Measurements from ENCODE around the gene JMJD8. TPM values are rescaled to one million over a fixed set of nuclear protein-coding genes. Genes with fewer than 3 reads are reported as not detected.

Gene JMJD8
- total RNA-seq, 1 donor from 2014 or later, result 63.3 TPM

DNA sequence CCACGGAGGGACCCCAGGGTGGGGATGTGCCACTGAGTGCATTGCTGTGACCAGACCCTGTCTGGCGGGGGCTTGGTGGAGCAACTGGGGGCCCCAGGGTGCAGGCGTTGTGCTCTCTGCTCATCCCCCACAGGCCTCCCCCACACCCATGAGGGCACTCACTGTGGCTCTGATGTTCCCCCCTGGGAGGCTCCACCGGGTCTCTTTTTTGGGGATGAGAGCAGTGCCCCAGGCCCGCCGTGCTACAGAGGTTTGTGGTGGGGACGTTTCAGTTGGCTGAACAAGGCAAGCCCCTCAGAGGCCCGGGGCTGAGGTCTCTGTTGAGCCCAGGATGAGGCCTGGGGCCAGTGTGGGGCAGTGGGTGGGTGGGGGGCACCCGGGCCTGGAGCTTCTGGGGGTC is 39.6 kb upstream of the JMJD8 start:
- peaks cover 6% of the 10 kb centered on the region for H3K4me1 Mint-ChIP-seq (ENCODE audit: unreplicated experiment)
- H3K9me3 Mint-ChIP-seq, result no peaks in the 10 kb centered on the region
- no peak overlapping the region for H3K27ac Mint-ChIP-seq
- TF ChIP-seq, protein P1, sequence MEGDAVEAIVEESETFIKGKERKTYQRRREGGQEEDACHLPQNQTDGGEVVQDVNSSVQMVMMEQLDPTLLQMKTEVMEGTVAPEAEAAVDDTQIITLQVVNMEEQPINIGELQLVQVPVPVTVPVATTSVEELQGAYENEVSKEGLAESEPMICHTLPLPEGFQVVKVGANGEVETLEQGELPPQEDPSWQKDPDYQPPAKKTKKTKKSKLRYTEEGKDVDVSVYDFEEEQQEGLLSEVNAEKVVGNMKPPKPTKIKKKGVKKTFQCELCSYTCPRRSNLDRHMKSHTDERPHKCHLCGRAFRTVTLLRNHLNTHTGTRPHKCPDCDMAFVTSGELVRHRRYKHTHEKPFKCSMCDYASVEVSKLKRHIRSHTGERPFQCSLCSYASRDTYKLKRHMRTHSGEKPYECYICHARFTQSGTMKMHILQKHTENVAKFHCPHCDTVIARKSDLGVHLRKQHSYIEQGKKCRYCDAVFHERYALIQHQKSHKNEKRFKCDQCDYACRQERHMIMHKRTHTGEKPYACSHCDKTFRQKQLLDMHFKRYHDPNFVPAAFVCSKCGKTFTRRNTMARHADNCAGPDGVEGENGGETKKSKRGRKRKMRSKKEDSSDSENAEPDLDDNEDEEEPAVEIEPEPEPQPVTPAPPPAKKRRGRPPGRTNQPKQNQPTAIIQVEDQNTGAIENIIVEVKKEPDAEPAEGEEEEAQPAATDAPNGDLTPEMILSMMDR (conservative IDR thresholded peaks at IDR 0.05), result no peak
- H3K27me3 Mint-ChIP-seq, result no peaks in the 10 kb centered on the region
- DNase-seq (ENCODE audit: extremely low spot score, unreplicated experiment), result no peak
- H3K4me3 Mint-ChIP-seq, result no peak overlapping the region
- no peaks in the 10 kb centered on the region for H3K36me3 Mint-ChIP-seq

GRCh38 chr16:722835-723633 is 38.9 kb upstream of the JMJD8 start:
- peaks cover 8% of the 10 kb centered on the region for H3K4me1 Mint-ChIP-seq (ENCODE audit: unreplicated experiment)
- no peaks in the 10 kb centered on the region for H3K27me3 Mint-ChIP-seq
- no peaks in the 10 kb centered on the region for H3K9me3 Mint-ChIP-seq
- TF ChIP-seq, protein P1 (conservative IDR thresholded peaks at IDR 0.05), result no peak
- H3K27ac Mint-ChIP-seq, result no peak overlapping the region
- H3K36me3 Mint-ChIP-seq, result no peaks in the 10 kb centered on the region
- no peak for DNase-seq (ENCODE audit: extremely low spot score, unreplicated experiment)
- peak overlapping the region; percentile 49 for H3K4me3 Mint-ChIP-seq

DNA sequence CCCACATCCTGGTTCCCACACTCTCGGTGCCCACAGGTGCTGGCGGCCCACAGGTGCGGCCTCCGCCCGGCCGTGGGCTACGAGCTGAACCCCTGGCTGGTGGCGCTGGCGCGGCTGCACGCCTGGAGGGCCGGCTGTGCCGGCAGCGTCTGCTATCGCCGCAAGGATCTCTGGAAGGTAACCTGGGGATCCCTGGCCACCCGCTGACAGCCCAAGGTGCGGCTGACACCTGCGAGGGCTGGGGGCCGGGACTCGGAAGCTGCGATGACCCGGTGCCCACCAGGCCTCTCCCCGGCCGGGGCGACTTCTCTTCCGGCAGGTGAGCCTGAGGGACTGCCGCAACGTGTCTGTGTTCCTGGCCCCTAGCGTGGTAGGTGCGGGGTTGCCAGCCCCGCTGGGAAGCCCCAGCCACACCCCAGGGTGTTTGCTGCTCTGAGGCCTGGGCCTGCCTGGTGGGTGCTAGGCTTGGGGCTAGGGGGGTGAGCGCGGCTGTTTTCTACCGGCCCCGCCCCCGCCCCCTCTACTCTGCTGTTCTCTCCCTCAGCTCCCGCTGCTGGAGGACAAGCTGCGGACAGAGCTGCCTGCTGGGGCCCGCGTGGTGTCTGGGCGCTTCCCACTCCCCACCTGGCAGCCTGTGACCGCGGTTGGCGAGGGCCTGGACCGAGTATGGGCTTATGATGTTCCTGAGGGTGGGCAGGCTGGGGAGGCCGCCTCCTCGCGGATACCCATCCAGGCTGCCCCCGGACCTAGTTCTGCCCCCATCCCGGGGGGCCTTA is 37.8 kb upstream of the JMJD8 start:
- DNase-seq (ENCODE audit: extremely low spot score, unreplicated experiment), result no peak
- peak overlapping the region; percentile 49 for H3K4me3 Mint-ChIP-seq
- no peaks in the 10 kb centered on the region for H3K27me3 Mint-ChIP-seq
- TF ChIP-seq, protein P1 (conservative IDR thresholded peaks at IDR 0.05), result no peak
- H3K27ac Mint-ChIP-seq, result no peak overlapping the region
- H3K9me3 Mint-ChIP-seq, result no peaks in the 10 kb centered on the region
- peaks cover 8% of the 10 kb centered on the region for H3K4me1 Mint-ChIP-seq (ENCODE audit: unreplicated experiment)
- no peaks in the 10 kb centered on the region for H3K36me3 Mint-ChIP-seq

- no peaks in the 10 kb centered on the region for H3K27me3 Mint-ChIP-seq
- DNase-seq (ENCODE audit: extremely low spot score, unreplicated experiment), result peak; percentile 91
- H3K4me1 Mint-ChIP-seq (ENCODE audit: unreplicated experiment), result peaks cover 11% of the 10 kb centered on the region
- no peaks in the 10 kb centered on the region for H3K36me3 Mint-ChIP-seq
- H3K4me3 Mint-ChIP-seq, result peak within 1 kb of the TSS; percentile 84
- no peaks in the 10 kb centered on the region for H3K9me3 Mint-ChIP-seq
- no peak within 1 kb of the TSS for H3K27ac Mint-ChIP-seq
- TF ChIP-seq, protein P1 (conservative IDR thresholded peaks at IDR 0.05), result no peak
Observed at GRCh38 chr16:720990-721764, 37.0 kb upstream of the JMJD8 start, which contains the start of gene ANTKMT. TSS of gene ANTKMT (plus strand) at chr16:721146. CDS start at chr16:721275, 129 bp downstream.

- TF ChIP-seq, protein P1 (conservative IDR thresholded peaks at IDR 0.05), result no peak
- H3K9me3 Mint-ChIP-seq, result no peaks in the 10 kb centered on the region
- H3K4me3 Mint-ChIP-seq, result peak overlapping the region; percentile 84
- H3K27ac Mint-ChIP-seq, result no peak overlapping the region
- peaks cover 11% of the 10 kb centered on the region for H3K4me1 Mint-ChIP-seq (ENCODE audit: unreplicated experiment)
- H3K36me3 Mint-ChIP-seq, result no peaks in the 10 kb centered on the region
- DNase-seq (ENCODE audit: extremely low spot score, unreplicated experiment), result no peak
- H3K27me3 Mint-ChIP-seq, result peaks cover 2% of the 10 kb centered on the region
Observed at GRCh38 chr16:720447-720989, 36.4 kb upstream of the JMJD8 start.
